H1 (cell line): ENCODE data around the gene OPN3.

Source experiments
- CEBPB ChIP-seq: IDR thresholded peaks from 2 replicates; pipeline ENCODE4 v1.6.1; 2012; ENCODE audit warnings: low read depth, low read length
- CHD2 ChIP-seq: IDR thresholded peaks from 2 replicates; pipeline ENCODE4 v1.6.1; 2012; ENCODE audit warnings: low read length, improper control_type of control experiment
- POLR2A ChIP-seq, 2 experiments: IDR thresholded peaks; 1 replicate in 1 of 2; 2 replicates in 1 of 2; pipeline ENCODE4 v1.6.1; 2011; ENCODE audit warnings: low read depth in 2 of 2, low read length in 2 of 2, mild to moderate bottlenecking in 2 of 2; ENCODE audit errors: control extremely low read depth in 1 of 2
- TF ChIP-seq, protein P1 (sequence below), 3 experiments: IDR thresholded peaks; 1 replicate in 2 of 3; 2 replicates in 1 of 3; pipeline versions ENCODE4 v1.5.1 to v1.6.1; 2011; ENCODE audit warnings: low read length in 3 of 3, mild to moderate bottlenecking in 3 of 3, inconsistent platforms in 2 of 3, low read depth in 1 of 3, moderate library complexity in 1 of 3; ENCODE audit not compliant: insufficient read depth in 1 of 3; ENCODE audit errors: control extremely low read depth in 1 of 3
- TF ChIP-seq, protein P2 (sequence below): IDR thresholded peaks from 2 replicates; pipeline ENCODE4 v1.6.1; 2011; ENCODE audit warnings: low read length, improper control_type of control experiment

DNA sequence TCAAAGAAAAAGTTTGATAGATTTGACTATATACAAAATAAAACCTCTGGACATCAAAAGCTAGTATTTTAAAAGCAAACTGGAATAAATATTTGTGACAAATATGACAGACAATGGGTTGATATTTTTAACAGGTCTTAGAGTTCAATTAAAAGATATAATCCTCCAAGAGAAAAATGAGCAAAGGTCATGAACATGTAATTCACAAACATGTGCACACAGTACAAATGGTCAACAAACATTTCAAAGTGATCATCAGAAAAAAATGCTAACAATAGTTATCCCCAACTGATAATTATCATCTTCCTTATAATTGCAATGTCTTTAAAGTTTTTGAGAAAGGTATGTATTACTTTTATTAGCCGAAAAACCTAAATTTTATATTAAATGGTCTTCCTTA is 43.9 kb upstream of the OPN3 start:
- TF ChIP-seq, protein P1, sequence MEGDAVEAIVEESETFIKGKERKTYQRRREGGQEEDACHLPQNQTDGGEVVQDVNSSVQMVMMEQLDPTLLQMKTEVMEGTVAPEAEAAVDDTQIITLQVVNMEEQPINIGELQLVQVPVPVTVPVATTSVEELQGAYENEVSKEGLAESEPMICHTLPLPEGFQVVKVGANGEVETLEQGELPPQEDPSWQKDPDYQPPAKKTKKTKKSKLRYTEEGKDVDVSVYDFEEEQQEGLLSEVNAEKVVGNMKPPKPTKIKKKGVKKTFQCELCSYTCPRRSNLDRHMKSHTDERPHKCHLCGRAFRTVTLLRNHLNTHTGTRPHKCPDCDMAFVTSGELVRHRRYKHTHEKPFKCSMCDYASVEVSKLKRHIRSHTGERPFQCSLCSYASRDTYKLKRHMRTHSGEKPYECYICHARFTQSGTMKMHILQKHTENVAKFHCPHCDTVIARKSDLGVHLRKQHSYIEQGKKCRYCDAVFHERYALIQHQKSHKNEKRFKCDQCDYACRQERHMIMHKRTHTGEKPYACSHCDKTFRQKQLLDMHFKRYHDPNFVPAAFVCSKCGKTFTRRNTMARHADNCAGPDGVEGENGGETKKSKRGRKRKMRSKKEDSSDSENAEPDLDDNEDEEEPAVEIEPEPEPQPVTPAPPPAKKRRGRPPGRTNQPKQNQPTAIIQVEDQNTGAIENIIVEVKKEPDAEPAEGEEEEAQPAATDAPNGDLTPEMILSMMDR (IDR thresholded peaks at IDR 0.05; ENCODE audit: control extremely low read depth in 1 of 3, insufficient read depth in 1 of 3, low read depth in 1 of 3, low read length in 3 of 3), result no peak
- TF ChIP-seq, protein P2, sequence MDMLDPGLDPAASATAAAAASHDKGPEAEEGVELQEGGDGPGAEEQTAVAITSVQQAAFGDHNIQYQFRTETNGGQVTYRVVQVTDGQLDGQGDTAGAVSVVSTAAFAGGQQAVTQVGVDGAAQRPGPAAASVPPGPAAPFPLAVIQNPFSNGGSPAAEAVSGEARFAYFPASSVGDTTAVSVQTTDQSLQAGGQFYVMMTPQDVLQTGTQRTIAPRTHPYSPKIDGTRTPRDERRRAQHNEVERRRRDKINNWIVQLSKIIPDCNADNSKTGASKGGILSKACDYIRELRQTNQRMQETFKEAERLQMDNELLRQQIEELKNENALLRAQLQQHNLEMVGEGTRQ, result no peak
- TF ChIP-seq CEBPB (no peak), CHD2 (no peak), POLR2A (IDR thresholded peaks at IDR 0.05; ENCODE audit: control extremely low read depth in 1 of 2, low read depth in 2 of 2, low read length in 2 of 2) (no peak)
